Heart right ventricle (tissue), 16 donors: Measurements from ENCODE around the gene UNC79. TPM values are rescaled to one million over a fixed set of nuclear protein-coding genes. Genes with fewer than 3 reads are reported as not detected.

ENCODE experiments used
- ATAC-seq, 8 donors: fragments of 200-7000 bp; cut with Tn5 transposase; one replicate each; pipeline ENCODE4 v1.9.1; 2020; ENCODE audit warnings: mild to moderate bottlenecking in 8 of 8, moderate library complexity in 8 of 8, moderate number of reproducible peaks in 1 of 8
- DNase-seq, 2 donors: peaks; one replicate each; pipeline ENCODE4 v3.0.0-alpha.2; 2020
- H3K27ac ChIP-seq, 10 donors: fragments of 200-600 bp; sonication (generic) in 2 of 10; one replicate each; pipeline versions ENCODE4 v1.5.0 to v1.8.0; 2020 to 2022; ENCODE audit warnings: mild to moderate bottlenecking in 3 of 10
- H3K27me3 ChIP-seq, 7 donors: fragments of 200-600 bp; one replicate each; pipeline ENCODE4 v1.8.0; 2021 to 2022; ENCODE audit warnings: mild to moderate bottlenecking in 2 of 7
- H3K36me3 ChIP-seq, 9 donors: fragments of 200-600 bp; sonication (generic) in 1 of 9; one replicate each; pipeline versions ENCODE4 v1.5.0 to v1.8.0; 2020 to 2022; ENCODE audit warnings: mild to moderate bottlenecking in 2 of 9
- H3K4me1 ChIP-seq, 9 donors: fragments of 200-600 bp; sonication (generic) in 1 of 9; one replicate each; pipeline versions ENCODE4 v1.5.0 to v1.8.0; 2020 to 2022; ENCODE audit warnings: mild to moderate bottlenecking in 4 of 9
- H3K4me3 ChIP-seq, 10 donors: fragments of 200-600 bp; sonication (generic) in 2 of 10; one replicate each; pipeline versions ENCODE4 v1.5.0 to v1.8.0; 2020 to 2022; ENCODE audit warnings: mild to moderate bottlenecking in 7 of 10, moderate library complexity in 2 of 10
- H3K9me3 ChIP-seq, 11 donors: fragments of 200-600 bp in 10 of 11; sonication (generic) in 2 of 11; one replicate each; pipeline versions ENCODE4 v1.5.0 to v1.8.0; 2013 to 2022; ENCODE audit warnings: mild to moderate bottlenecking in 2 of 11, control low read depth in 1 of 11, moderate library complexity in 1 of 11
- CTCF ChIP-seq, 9 donors: fragments of 200-600 bp; sonication (generic) in 2 of 9; IDR thresholded peaks; one replicate each; pipeline versions ENCODE4 v1.5.0 to v1.8.0; 2021 to 2022; ENCODE audit warnings: antibody characterized with exemption in 9 of 9, mild to moderate bottlenecking in 5 of 9, moderate library complexity in 1 of 9
- WGBS, 2 donors: extraction: QIAGEN DNeasy Blood & Tissue Kit; methylation state at CpG; one replicate each; pipeline ENCODE4 v1.1.7; 2013; ENCODE audit warnings: inconsistent platforms in 1 of 2; 5-methylcytosine and 5-hydroxymethylcytosine counted together
- intact Hi-C, 10 donors: fragments of 100-400 bp; cut with DNase I; formaldehyde crosslinking; loops; one replicate each; pipeline versions ENCODE4 v1.11.1 to v1.14.2; 2022
- polyA plus RNA-seq, 2 donors: library from polyadenylated mRNA; stranded (reverse); fragments of 200-250 nt; gene quantifications; one replicate each; pipeline ENCODE4 v1.2.3, GENCODE V29; 2013
- total RNA-seq, 10 donors: library from RNA; stranded (reverse); fragmentation: NEBNext Ultra II Directional in 3 of 10; extraction: Animal tissue kit (Norgen Biotek cat#: 25700) in 3 of 10; gene quantifications; one replicate each; pipeline versions ENCODE4 v1.2.1 to v1.2.4, GENCODE V29; 2021 to 2023
- donor health status: Arrhythmogenic right ventricular cardiomyopathy.
- donor health status: ischemic (EF 13 %, LVEDD 7.1; RV severe dilation, severe dysfunction).
- donor health status: healthy with polysubstance abuse.
- donor health status: DM: no; HTN: yes; CAD: no.
- donor health status: DM: no; HTN: no; CAD: no.
- donor health status: ischemic (EF 25% LVEDD 6.9; RV normal size, moderate dysfunction).
- donor health status: ischemic (EF 25% LVEDD 5.7; RV mildly dilated, moderate dysfunction).
- donor health status: healthy.
- donor health status: DM: yes; HTN: yes; CAD: no.
- donor health status: Ischemic cardiomyopathy.
- donor health status: ischemic (EF 35%, LVEDD 5.7; RV mildly dilated, moderate dysfunction).
- donor health status: nonischemic (EF 11% LVEDD 7.7; RV severe dilation, severe dysfunction).
- donor health status: DM: yes; HTN: yes; CAD: no.
- donor health status: PGD.
- donor health status: ischemic (EF 29% LVEDD 5.4; RV normal size, mild dysfunction).
- donor health status: nonischemic (EF 23%, LVEDD 6.1; RV moderate dilation, normal function).

UNC79 gene
- total and polyA plus RNA-seq, 12 donors: 0.01 to 0.89 (median 0.40) TPM

- Histone ChIP-seq H3K9me3 (no peaks in the 10 kb centered on the region), H3K27me3 (peaks cover 0 to 5% (median 3%) of the 10 kb centered on the region in 7 donors), H3K4me1 (no peaks in the 10 kb centered on the region), H3K4me3 (no peak overlapping the region), H3K36me3 (no peaks in the 10 kb centered on the region), H3K27ac (no peak overlapping the region)
- no peak for TF ChIP-seq CTCF (IDR thresholded peaks at IDR 0.05)
- DNase-seq (no peak), ATAC-seq (no peak)
- intact Hi-C loops: no loop called here
- WGBS, 2 donors: 65% methylated on average over 3 of the region's 3 CpGs
Observed at GRCh38 chr14:93643127-93643526, 212.4 kb downstream of the UNC79 start.

GRCh38 chr14:93643676-93644075, 212.9 kb downstream of the UNC79 start:
- DNase-seq (no peak), ATAC-seq (no peak)
- Histone ChIP-seq H3K4me3 (no peak overlapping the region), H3K27me3 (peaks cover 0 to 5% (median 3%) of the 10 kb centered on the region in 7 donors), H3K27ac (no peak overlapping the region), H3K9me3 (no peaks in the 10 kb centered on the region), H3K36me3 (no peaks in the 10 kb centered on the region), H3K4me1 (no peaks in the 10 kb centered on the region)
- TF ChIP-seq CTCF (IDR thresholded peaks at IDR 0.05): no peak
- intact Hi-C loops: no loop called here
- 88 to 92% methylated on average over 5 of the region's 5 CpGs for WGBS, 2 donors

GRCh38 chr14:93645200-93645599, 214.5 kb downstream of the UNC79 start:
- Histone ChIP-seq H3K4me1 (no peaks in the 10 kb centered on the region), H3K27me3 (peaks cover 0 to 5% (median 0%) of the 10 kb centered on the region in 7 donors), H3K27ac (no peak overlapping the region), H3K36me3 (no peaks in the 10 kb centered on the region), H3K9me3 (no peaks in the 10 kb centered on the region), H3K4me3 (no peak overlapping the region)
- ATAC-seq (no peak), DNase-seq (no peak)
- no peak for TF ChIP-seq CTCF (IDR thresholded peaks at IDR 0.05)
- intact Hi-C loops: no loop called here
- WGBS, 2 donors: 48 to 65% methylated on average over 3 of the region's 3 CpGs

GRCh38 chr14:93648440-93649168, 217.9 kb downstream of the UNC79 start:
- TF ChIP-seq CTCF (IDR thresholded peaks at IDR 0.05): peak in 6 of 9 donors; percentile 20 to 39 (median 25)
- intact Hi-C loops: no loop called here
- no peak overlapping the region for H3K4me3 ChIP-seq
- no peaks in the 10 kb centered on the region for H3K36me3 ChIP-seq
- H3K4me1 ChIP-seq: no peaks in the 10 kb centered on the region
- DNase-seq: no peak
- H3K27me3 ChIP-seq: peaks cover 0 to 4% (median 0%) of the 10 kb centered on the region in 7 donors
- peak in 2 of 8 donors; percentile 46 to 57 for ATAC-seq
- no peak overlapping the region for H3K27ac ChIP-seq
- H3K9me3 ChIP-seq: peaks cover 0 to 5% (median 0%) of the 10 kb centered on the region in 11 donors
- 53 to 59% methylated on average over 5 of the region's 5 CpGs for WGBS, 2 donors
